ENCODE results near the gene MOV10. TPM values are rescaled to one million over a fixed set of nuclear protein-coding genes. Genes with fewer than 3 reads are reported as not detected.

MOV10 gene
- total and polyA plus RNA-seq, 2 of the 8 experiments (the other 6 are each of a cell fraction or from before 2014, with no cell fraction given), result 57.3 to 109 TPM

DNA sequence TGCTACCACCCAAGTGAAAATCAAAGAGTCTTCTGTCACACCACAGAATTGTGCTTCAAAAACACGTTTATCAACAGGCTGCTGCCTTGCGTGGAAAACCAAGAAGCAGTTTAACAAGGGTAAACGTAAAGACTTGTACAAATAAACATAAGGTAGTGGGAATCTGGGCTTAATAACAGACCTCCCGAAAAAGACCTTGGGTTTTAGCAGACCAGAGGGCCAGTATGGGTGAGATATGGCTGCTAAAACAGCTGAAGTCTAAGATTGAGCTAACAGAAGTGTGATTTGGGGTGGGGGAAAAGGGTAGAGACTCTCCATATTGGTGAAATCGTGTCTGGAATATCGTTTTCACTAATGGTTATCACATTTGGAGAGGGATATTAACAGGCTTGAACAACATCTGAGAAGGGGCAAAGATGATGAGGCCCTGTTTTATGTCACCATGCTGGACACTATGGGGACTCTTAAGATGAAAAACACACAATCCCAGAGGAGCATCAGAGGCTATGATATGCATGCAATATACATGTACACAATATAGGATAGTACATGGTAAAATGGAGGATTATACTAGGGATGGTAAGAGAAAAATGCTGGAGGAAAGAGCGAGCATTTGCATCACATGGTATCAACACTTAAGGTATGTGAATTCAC is 1.4 kb downstream of the MOV10 start (continued):
- TF ChIP-seq TAF1 (IDR thresholded peaks at IDR 0.05; ENCODE audit: low read depth, low read length) (no peak), BACH1 (IDR thresholded peaks at IDR 0.05; ENCODE audit: low read length) (no peak), CBX5 (IDR thresholded peaks at IDR 0.05; ENCODE audit: low read depth, low read length) (no peak), CREB1 (IDR thresholded peaks at IDR 0.05) (no peak), GABPA (IDR thresholded peaks at IDR 0.05; ENCODE audit: borderline replicate concordance, insufficient read depth, low read length) (no peak), TBP (IDR thresholded peaks at IDR 0.05; ENCODE audit: low read depth, low read length) (no peak), ASH2L (IDR thresholded peaks at IDR 0.05; ENCODE audit: low read length) (no peak), SIRT6 (IDR thresholded peaks at IDR 0.05; ENCODE audit: low read length) (no peak), SRF (IDR thresholded peaks at IDR 0.05; ENCODE audit: low read depth, low read length) (no peak)
- TF ChIP-seq, protein P1, sequence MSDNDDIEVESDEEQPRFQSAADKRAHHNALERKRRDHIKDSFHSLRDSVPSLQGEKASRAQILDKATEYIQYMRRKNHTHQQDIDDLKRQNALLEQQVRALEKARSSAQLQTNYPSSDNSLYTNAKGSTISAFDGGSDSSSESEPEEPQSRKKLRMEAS (IDR thresholded peaks at IDR 0.05), result no peak
